Measurements from ENCODE around the gene GNPAT.
A peak's percentile ranks its signal among the peaks of the same experiment; 100 is the strongest.

The GNPAT gene

DNA sequence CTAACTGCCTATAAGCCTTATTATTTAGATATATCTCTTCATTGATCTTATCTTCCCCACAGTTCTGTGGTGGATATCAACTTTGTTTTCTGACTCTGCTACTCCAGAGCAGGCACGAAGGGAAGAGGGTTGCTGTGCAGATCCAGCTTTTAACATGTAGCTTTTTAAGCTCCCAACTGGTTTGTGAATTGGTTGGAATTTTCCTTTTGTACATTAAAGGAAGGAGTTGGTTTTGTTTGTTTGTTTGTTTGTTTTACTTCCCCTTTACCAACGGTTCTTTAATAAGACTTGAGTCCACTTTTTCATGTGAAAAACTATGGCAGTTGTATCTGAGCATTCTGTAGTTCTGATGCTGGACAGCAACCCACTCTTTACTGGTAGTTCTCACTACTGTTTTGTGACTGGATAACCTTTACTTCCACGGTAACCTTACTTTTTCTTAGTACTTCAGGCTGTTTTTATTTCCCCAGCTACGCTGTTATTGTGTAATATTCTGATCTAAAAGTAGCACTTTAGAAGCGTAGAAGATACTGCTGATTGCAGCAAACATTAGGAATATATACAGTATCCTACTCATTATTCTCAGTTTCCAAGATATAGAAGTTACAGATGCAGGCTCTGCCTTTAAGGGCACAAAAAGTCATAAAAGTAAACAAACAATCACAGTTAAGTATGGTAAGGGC lies 1.6 kb downstream of the GNPAT start:
- DNase-seq (ENCODE audit: low read depth, low spot score) = peak; percentile 32

DNA sequence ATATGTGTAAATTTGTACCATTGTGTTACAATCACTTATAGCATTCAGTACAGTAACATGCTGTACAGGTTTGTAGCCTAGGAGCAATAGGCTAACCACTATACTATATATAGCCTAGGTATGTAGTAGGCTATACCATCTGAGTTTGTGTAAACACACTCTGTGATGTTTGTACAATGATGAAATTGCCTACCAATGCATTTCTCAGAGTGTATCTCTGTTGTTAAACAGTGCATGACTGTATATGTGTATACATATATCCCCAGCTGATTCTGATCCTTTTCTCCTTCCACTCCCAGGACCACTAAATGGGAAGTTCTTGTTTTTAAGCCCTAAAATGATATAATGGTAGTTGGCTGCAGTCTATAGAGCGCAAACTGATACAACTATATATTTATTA lies 7.8 kb downstream of the GNPAT start:
- no peak for DNase-seq (ENCODE audit: low read depth, low spot score)

DNA sequence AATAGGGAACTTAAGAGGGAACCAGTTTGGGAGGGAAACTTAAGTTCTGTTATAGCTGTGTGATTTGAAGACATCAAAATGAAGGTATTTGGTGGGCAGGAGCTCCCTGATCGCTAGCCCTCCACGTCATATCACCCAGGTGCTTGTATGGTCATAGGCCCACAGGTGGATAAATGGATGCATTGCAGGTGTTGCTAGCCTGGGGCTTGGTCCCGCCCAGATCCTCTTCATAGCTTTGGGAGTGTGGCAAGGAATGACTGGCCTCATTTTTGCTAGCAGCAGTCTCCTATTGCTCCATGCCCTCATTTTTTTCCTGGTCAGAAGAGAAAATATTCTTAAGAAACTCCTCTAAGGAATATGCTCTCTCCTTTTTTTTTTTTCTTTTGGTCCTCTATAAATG lies 11.3 kb downstream of the GNPAT start:
- DNase-seq (ENCODE audit: low read depth, low spot score) = no peak

GRCh38 chr1:231260351-231260750 lies 19.3 kb downstream of the GNPAT start:
- no peak for DNase-seq (ENCODE audit: low read depth, low spot score)

DNA sequence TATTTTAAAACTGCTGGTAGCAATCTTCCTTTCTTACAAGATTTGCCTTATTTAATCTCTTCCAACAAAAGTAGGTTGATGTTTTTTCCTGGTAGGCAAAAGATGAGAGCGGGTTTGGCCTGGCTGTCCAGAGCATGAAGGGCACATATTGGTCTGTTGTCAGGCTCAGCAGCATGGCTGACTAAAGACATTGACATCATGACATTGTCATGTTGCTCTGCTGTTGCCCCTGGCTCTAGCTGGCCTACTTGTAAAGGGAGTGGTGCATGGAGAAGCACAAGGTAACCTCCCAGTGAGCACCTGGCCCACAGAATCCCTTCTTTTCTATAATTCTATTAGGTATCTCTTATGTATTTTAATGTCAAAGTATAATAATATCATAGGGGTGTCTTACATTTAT lies 23.6 kb downstream of the GNPAT start:
- DNase-seq (ENCODE audit: low read depth, low spot score) = no peak

- DNase-seq (ENCODE audit: low read depth, low spot score) = no peak
Measured at GRCh38 chr1:231265379-231265778, 24.4 kb downstream of the GNPAT start.

DNA sequence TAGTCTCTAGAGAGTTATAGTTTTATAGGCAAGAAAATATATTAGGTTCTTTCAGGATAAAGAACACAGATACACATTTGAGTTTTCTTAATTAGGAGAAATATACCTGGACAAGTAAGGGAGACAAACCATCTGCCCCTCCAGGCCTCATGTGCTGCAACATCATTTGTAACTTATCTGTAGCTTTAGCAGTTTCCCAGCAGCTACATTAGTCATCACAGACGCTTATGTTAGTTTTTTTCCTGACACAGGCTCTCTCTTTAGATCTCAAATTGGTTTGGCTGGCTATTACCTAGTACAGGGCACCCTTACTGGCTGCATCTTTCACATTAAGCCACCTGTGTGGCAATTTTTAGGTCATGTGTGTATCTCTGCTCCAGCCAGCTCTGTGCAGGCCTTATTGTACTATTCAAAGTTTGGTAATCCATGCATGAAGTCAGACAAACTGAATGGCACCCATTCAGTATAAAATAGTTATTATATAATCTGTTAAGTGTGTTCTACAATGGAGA lies 25.9 kb downstream of the GNPAT start:
- DNase-seq (ENCODE audit: low read depth, low spot score) = no peak

DNA sequence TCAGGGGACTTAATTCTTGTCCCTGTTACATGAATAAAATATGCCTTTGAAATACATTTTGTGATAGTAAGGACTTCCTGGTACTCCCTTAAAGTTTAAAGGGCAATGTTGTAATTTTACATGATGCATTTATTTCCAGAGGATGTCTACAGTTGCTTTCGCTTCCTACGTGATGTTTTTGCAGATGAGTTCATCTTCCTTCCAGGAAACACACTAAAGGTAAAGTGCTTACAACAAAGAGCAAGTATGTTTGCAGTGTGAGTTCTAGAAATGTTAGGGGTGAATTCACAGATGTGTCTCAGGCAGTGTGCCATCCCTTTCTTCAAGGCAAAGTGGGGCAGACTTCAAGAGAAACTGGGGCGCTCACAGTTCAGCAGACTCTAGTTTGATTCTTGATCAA lies 31.2 kb downstream of the GNPAT start:
- no peak for DNase-seq (ENCODE audit: low read depth, low spot score)

DNA sequence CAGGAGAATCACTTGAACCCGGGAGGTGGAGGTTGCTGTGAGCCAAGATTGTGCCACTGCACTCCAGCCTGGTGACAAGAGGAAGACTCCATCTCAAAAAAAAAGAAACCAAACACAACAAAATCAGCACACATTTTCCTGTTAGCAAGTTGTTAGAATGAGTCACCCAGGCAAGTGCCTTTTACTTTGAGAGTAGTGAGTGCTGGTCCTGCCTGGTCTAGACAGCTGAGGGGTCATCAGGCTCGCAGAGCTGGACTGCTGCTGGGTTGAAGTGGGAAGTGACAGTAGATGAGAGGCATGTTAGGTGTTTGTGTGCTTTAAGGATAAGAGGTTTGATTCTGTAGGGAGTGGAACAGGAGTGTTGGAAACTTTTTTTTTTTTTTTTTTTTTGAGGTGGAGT lies 31.9 kb downstream of the GNPAT start:
- DNase-seq (ENCODE audit: low read depth, low spot score) = peak; percentile 26

DNA sequence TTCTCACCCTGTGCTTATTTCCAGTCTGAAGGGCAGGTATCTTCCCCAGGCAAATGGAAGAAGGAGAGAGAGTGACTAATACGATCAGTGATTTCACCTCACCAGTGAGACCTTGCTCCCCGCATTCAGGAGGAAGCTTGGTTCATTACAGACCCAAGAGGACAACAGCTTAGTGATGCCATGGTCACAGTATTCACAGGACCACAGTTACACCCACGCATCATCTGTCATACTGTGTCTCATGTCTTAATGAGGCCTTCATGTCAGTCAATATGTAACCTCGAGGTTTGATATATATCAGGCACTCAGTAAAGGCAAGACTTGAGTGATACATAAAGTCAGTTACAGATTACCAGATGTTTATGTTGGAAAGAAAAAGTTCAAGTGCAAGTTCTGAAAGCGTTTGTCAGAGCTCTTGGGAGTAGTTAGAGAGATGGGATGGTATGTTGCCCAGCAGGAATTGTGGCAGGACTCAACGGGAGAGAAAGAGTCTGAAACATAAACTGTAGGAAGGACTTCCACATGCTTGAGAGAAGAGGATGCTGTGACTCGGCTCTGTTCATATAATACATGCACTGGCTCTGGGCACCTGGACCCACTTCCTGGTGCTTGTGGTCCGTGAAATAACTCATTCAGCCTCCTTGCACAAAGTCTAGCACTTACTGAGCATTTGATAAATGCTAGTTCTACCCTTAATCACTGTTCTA lies 33.3 kb downstream of the GNPAT start:
- DNase-seq (ENCODE audit: low read depth, low spot score) = no peak

- DNase-seq (ENCODE audit: low read depth, low spot score) = peak; percentile 31
Measured at GRCh38 chr1:231278100-231278790, 37.2 kb downstream of the GNPAT start.

GRCh38 chr1:231279081-231279480 lies 38.1 kb downstream of the GNPAT start:
- DNase-seq (ENCODE audit: low read depth, low spot score) = peak; percentile 7

- no peak for DNase-seq (ENCODE audit: low read depth, low spot score)
Measured at GRCh38 chr1:231279683-231280082, 38.7 kb downstream of the GNPAT start.

DNA sequence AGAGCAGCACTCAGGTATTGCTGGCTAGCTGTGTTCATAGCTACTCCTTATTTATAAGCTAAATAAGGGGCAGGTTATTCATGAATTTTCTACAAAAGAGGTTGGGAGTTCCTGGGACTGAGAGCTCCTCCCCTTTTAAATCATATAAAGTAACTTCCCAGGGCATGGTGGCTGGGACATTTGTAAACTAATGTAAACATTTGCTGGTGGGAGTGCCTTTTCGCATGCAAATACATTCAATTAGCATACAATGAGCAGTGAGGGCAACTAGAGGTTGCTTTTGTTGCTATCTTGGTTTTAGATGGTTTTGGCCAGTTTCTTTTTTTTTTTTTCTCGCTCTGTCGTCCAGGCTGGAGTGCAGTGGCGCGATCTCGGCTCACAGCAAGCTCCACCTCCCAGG lies 43.4 kb downstream of the GNPAT start:
- no peak for DNase-seq (ENCODE audit: low read depth, low spot score)

GRCh38 chr1:231286603-231287002 lies 45.6 kb downstream of the GNPAT start:
- DNase-seq (ENCODE audit: low read depth, low spot score) = no peak

GRCh38 chr1:231295938-231296337 lies 54.9 kb downstream of the GNPAT start:
- no peak for DNase-seq (ENCODE audit: low read depth, low spot score)

DNA sequence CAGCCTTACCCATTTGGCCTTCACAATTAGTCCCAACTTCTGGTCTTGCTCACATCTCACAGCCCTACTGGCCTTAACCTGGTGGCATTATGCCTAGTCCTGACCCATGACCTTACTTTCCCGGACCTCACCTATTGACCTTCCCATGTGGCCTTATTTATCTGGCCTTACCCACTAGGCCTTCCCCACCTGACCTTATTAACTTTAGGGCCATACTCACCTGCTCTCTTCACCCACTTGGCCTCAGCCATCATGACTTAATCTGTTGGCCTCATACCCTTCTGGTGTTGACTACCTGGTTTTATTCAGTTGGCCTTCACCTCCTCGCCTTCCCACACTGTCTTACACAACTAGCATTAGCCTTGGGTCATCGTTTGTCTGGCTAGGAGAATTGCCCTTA lies 61.0 kb downstream of the GNPAT start:
- DNase-seq (ENCODE audit: low read depth, low spot score) = no peak

DNA sequence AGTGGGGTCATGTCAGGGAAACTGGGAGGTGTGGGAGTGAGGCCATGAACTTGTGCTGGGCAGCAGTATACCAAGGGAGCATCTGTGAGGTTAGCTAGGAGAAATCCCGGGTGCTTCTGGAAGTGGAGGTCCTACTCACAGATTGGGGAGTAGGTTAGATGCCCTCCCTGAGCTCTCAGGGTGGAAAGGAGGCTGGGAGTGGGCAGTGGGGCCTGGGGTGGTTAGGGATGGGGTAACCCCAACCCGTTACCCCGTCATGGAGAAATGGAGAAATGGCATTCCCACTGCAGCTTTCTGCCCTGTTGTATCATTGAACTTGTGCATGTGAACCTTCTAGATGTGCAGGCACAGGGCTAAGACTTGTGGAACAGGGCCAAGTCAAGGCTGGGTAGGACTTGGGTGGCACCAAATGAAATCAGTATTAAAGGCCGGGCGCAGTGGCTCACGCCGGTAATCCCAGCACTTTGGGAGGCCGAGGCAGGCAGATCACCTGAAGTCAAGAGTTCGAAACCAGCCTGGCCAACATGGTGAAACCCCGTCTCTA lies 69.5 kb downstream of the GNPAT start:
- DNase-seq (ENCODE audit: low read depth, low spot score) = no peak

- DNase-seq (ENCODE audit: low read depth, low spot score) = no peak
Measured at GRCh38 chr1:231311720-231312431, 70.9 kb downstream of the GNPAT start.

- DNase-seq (ENCODE audit: low read depth, low spot score) = no peak
Measured at GRCh38 chr1:231312432-231312788, 71.4 kb downstream of the GNPAT start.

- DNase-seq (ENCODE audit: low read depth, low spot score) = no peak
Measured at GRCh38 chr1:231313661-231314060, 72.6 kb downstream of the GNPAT start.

DNA sequence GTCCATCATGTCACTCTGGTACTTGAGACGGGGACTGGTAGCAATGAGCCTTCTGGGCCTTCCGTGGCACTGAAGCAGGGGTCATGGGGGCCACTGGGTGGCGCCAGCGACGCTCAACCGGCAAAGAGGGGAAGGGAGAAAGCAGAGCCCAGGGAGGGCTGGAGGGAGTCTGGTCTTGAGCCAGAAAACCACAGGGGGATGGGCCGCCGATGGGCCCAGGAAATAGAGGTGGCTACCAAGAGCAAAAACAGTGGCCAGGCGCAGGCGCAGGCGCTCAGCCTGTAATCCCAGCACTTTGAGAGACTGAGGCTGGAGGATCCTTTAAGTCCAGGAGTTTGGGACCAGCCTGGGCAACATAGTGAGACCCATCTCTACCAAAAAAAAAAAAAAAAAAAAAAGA lies 74.9 kb downstream of the GNPAT start:
- peak; percentile 32 for DNase-seq (ENCODE audit: low read depth, low spot score)
